Skeletal muscle tissue (tissue), 4 donors: ENCODE results near the gene SLC25A53. TPM values are rescaled to one million over a fixed set of nuclear protein-coding genes. Genes with fewer than 3 reads are reported as not detected.

Experiments used
- H3K27ac ChIP-seq: one replicate; pipeline ENCODE4 v1.7.0; 2013; ENCODE audit warnings: mild to moderate bottlenecking, low read depth, low read length, inconsistent platforms
- H3K27me3 ChIP-seq, 3 donors: one replicate each; pipeline ENCODE4 v1.7.0; 2013; ENCODE audit warnings: low read length in 3 of 3; ENCODE audit not compliant: control insufficient read depth in 3 of 3, insufficient read depth in 3 of 3
- H3K36me3 ChIP-seq, 3 donors: one replicate each; pipeline ENCODE4 v1.7.0; 2013; ENCODE audit warnings: low read length in 3 of 3; ENCODE audit not compliant: control insufficient read depth in 3 of 3, insufficient read depth in 3 of 3
- H3K4me1 ChIP-seq, 3 donors: one replicate each; pipeline ENCODE4 v1.7.0; 2013; ENCODE audit warnings: low read length in 3 of 3, mild to moderate bottlenecking in 3 of 3; ENCODE audit not compliant: control insufficient read depth in 3 of 3, insufficient read depth in 3 of 3
- H3K4me3 ChIP-seq, 3 donors: one replicate each; pipeline ENCODE4 v1.7.0; 2013; ENCODE audit warnings: low read length in 3 of 3
- H3K9ac ChIP-seq, 3 donors: one replicate each; pipeline ENCODE4 v1.7.0; 2013; ENCODE audit warnings: low read length in 3 of 3, mild to moderate bottlenecking in 3 of 3, moderate library complexity in 2 of 3, low read depth in 1 of 3
- H3K9me3 ChIP-seq, 3 donors: one replicate each; pipeline ENCODE4 v1.7.0; 2013; ENCODE audit warnings: low read length in 3 of 3; ENCODE audit not compliant: control insufficient read depth in 3 of 3
- total RNA-seq: library from RNA; depleted of rRNA; stranded (reverse); fragments of >200 nt; gene quantifications from one replicate; pipeline ENCODE4 v1.2.3, GENCODE V29; 2014
- donor health status: Osteomylitis.

The SLC25A53 gene, protein sequence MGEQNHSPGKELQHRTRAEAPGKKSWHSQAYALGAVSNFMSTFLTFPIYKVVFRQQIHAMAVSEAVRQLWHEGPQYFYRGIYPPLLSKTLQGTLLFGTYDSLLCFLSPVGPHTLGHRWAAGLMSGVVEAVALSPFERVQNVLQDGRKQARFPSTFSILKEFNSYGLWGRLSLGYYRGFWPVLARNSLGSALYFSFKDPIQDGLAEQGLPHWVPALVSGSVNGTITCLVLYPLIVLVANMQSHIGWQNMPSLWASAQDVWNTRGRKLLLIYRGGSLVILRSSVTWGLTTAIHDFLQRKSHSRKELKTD
- 10.4 TPM for total RNA-seq

DNA sequence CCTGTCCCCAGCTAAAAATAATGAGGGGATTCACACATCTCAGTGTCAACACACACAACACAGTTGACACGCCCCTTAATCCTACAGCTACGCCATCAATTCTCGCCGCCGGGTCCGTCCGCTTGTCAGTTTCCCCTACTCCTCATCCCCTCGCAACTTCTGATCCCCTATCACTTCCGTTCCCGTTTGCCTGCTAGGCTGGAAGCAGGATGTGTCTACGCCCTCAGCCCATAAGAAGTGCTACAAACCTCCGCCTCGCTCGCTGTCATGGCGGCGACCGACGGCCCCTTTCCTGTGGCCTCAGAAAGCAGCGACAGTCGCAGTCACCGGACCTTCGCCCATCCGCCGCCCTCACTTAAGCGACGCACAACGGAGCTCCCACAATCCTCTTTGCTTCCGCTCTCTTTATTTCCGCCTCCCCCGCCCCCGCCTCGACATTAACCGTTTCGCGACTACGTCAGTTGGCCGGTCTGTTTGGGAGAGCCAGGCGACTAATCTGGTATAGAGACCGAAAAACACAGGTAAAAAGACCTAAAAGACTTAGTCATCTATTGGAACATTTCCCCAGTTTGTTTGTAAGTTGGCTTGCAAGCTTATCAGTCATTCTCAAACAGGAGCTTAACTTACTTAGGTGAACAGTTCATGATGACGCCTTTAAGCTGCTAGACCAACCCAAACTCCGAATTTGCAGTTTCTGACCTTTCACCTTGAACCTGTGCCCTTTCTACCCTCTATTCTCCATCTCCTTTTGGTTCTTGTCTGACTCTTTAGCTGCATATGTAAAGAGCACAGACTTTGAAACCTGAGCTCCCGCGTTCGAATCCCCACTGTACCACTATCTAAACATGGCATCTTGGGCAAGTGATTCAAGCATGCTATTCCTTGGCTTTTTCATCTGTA lies at the start of gene SLC25A53:
Gene SLC25A53, minus strand, starts transcription at position 380 of the 900 bp plus-strand sequence. CDS start 51,752 bp downstream, outside the sequence.
- Histone ChIP-seq H3K27ac (peak within 1 kb of the TSS; percentile 94), H3K4me1 (peaks cover 0 to 7% (median 3%) of the 10 kb centered on the region in 3 donors), H3K4me3 (peak within 1 kb of the TSS; percentile 76 to 93 (median 86)), H3K9me3 (no peaks in the 10 kb centered on the region), H3K36me3 (no peaks in the 10 kb centered on the region), H3K27me3 (no peaks in the 10 kb centered on the region), H3K9ac (peak within 1 kb of the TSS; percentile 80 to 89 (median 85))

DNA sequence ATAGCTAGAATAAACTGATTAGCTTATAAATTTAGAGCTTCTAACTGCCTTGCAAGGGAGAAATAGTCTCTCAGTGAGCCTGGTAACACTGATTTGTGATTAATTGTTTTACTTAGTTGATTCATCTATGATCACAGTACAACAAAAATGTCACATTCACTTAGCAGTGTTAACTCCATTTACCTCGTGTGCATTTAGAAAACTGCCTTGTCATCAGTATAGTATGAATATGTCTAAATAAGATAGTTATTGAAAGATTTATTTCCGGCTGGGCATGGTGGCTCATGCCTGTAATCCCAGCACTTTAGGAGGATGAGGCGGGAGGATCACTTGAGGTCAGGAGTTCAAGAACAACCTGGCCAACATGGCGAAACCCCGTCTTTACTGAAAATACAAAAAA lies 48.7 kb upstream of the SLC25A53 start:
- Histone ChIP-seq H3K27ac (no peak overlapping the region), H3K9ac (no peak overlapping the region), H3K36me3 (no peaks in the 10 kb centered on the region), H3K4me1 (no peaks in the 10 kb centered on the region), H3K9me3 (no peaks in the 10 kb centered on the region), H3K4me3 (no peak overlapping the region), H3K27me3 (no peaks in the 10 kb centered on the region)

DNA sequence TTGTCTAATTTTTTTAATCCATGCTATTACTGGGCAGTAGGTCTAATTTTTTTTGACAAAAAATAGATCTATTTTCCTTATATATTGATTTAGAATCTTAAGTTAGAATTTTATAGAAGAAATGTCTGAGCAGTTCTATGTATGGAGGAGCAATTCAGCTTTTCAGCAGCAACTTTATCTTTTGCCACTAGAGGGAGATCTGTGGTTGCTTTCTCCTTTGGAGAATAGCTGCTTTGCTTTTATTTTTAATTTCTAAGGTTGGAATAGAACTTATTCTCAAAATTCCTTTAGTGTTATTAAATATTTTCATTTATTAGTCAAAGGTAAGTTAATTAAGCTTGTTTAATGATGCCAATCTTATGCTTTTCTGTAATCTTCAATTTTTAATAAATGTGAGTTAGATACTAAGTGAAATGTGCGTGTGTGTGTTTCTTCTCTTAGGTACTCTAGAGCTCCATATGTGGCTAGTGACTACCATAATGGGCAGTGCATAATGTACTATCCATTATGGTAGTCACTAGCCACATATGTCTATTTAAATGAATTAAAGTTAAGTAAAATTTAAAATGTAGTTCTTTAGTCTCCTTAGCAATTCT lies 38.8 kb upstream of the SLC25A53 start:
- Histone ChIP-seq H3K9ac (no peak overlapping the region), H3K9me3 (no peaks in the 10 kb centered on the region), H3K27me3 (no peaks in the 10 kb centered on the region), H3K4me1 (no peaks in the 10 kb centered on the region), H3K4me3 (no peak overlapping the region), H3K36me3 (no peaks in the 10 kb centered on the region), H3K27ac (no peak overlapping the region)

DNA sequence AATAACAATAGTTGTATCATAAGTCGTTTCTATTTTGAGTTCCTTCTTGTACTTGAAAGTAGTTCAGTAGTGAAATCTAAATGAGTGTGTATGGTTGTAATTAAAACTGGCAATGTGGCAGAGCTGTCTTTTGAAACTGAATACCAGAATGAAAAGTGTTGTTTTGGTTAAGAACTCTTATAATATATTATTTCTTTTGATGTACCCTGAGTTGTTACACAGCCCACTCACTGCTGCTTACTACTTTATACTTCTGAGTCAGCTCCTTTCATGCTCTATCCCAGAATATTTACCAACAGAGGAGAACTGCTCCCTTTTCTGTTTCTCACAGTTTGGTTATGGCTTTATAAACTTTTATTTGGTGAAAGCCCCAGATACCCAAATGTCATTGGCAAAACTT lies 38.2 kb upstream of the SLC25A53 start:
- Histone ChIP-seq H3K9ac (no peak overlapping the region), H3K27ac (no peak overlapping the region), H3K4me1 (no peaks in the 10 kb centered on the region), H3K27me3 (no peaks in the 10 kb centered on the region), H3K9me3 (no peaks in the 10 kb centered on the region), H3K36me3 (peaks cover 0 to 3% (median 2%) of the 10 kb centered on the region in 3 donors), H3K4me3 (no peak overlapping the region)

DNA sequence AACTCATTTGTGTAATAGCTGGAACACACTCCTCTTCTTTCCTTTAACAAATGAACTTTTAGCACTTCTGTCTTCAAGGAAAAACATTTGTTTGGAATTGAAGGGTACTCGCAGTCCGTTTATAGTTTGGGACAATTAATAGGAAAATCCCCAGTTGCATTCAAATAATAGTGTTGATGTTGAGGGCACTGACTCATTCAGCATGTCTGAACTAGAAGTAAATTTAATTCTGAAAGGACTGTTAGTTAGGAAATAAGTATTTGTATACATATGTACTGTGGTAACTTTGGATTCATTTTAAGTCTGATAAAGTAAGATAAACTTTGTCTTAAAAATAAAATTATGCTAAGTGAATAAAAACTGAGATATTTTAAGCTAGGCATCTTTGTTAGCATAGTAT lies 36.7 kb upstream of the SLC25A53 start:
- H3K4me1 ChIP-seq = no peaks in the 10 kb centered on the region
- no peak overlapping the region for H3K9ac ChIP-seq
- H3K27me3 ChIP-seq = no peaks in the 10 kb centered on the region
- peaks cover 0 to 9% (median 7%) of the 10 kb centered on the region in 3 donors for H3K36me3 ChIP-seq
- H3K9me3 ChIP-seq = no peaks in the 10 kb centered on the region
- no peak overlapping the region for H3K4me3 ChIP-seq
- H3K27ac ChIP-seq = no peak overlapping the region

DNA sequence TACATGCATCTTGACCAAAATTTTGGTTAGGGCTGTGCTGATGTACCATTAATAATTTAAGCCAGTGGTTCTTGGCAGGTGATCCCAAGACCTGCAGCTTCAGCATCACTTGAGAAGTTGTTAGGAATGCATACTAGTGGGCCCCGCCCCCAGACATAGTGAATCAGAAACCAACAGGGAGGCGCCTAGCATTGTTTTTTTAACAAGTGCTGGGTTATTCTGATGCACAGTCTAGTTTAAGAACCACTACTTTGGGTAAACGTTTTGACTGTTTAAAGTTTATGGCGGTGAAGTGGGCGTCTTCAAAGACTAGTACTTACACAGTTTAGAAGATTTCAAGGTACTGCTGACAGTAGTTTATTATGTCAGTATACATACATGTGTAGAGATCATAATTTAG lies 33.0 kb upstream of the SLC25A53 start:
- H3K9ac ChIP-seq = no peak overlapping the region
- H3K36me3 ChIP-seq = peaks cover 5 to 18% (median 12%) of the 10 kb centered on the region in 3 donors
- no peak overlapping the region for H3K27ac ChIP-seq
- H3K4me3 ChIP-seq = no peak overlapping the region
- no peaks in the 10 kb centered on the region for H3K27me3 ChIP-seq
- H3K9me3 ChIP-seq = no peaks in the 10 kb centered on the region
- no peaks in the 10 kb centered on the region for H3K4me1 ChIP-seq

DNA sequence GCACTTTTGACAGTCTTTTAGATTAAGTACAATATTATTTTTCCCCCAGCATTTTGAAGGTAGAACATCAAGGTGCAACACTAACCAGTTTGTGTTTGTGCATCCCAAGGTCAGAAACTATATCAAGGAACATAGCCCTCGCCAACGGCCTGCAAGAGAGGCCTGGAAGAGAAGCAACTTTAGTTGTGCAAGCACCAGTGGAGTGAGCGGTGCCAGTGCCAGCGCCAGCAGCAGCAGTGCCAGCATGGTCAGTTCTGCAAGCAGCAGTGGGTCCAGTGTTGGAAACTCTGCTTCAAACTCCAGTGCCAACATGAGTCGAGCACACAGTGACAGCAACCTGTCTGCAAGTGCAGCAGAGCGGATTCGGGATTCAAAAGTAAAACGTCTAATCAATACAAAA lies 31.1 kb upstream of the SLC25A53 start:
- Histone ChIP-seq H3K27me3 (no peaks in the 10 kb centered on the region), H3K9me3 (no peaks in the 10 kb centered on the region), H3K27ac (no peak overlapping the region), H3K4me3 (no peak overlapping the region), H3K4me1 (no peaks in the 10 kb centered on the region), H3K9ac (no peak overlapping the region), H3K36me3 (peaks cover 5 to 18% (median 12%) of the 10 kb centered on the region in 3 donors)

DNA sequence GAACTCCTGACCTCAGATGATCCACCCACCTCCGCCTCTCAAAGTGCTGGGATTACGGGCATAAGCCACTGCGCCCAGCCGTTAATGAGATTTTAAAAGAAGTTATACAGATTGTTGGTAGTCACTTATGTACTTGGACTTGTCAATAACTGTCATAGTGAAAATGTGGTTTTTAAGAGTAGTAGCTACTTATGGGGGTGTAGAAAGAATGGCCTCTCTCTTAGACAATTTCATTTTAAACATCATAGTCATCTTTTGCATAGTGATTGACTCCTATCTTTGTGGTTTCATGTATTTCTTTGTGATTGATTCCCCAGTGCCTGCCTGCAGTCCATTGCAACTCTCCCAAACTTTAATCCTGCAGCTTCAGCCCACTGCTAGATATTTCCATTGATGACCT lies 26.9 kb upstream of the SLC25A53 start:
- no peak overlapping the region for H3K27ac ChIP-seq
- peaks cover 5 to 10% (median 5%) of the 10 kb centered on the region in 3 donors for H3K36me3 ChIP-seq
- no peaks in the 10 kb centered on the region for H3K4me1 ChIP-seq
- H3K9ac ChIP-seq = no peak overlapping the region
- H3K4me3 ChIP-seq = no peak overlapping the region
- no peaks in the 10 kb centered on the region for H3K27me3 ChIP-seq
- no peaks in the 10 kb centered on the region for H3K9me3 ChIP-seq

DNA sequence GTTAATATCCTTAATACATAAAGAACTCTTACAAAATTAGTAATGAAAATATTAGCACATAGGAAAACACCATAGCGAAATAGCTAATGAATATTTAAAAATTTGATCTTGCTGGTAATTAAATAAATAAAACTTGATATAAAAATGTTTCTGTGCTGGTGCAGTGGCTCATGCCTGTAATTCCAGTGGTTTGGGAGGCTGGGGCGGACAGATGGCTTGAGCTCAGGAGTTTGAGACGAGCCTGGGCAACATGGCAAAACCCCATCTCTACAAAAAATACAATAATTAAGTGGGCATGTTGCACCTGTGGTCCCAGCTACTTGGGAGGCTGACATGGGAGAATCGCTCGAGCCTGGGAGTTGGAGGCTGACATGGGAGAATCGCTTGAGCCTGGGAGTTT lies 17.0 kb upstream of the SLC25A53 start:
- no peaks in the 10 kb centered on the region for H3K4me1 ChIP-seq
- H3K9me3 ChIP-seq = no peaks in the 10 kb centered on the region
- H3K36me3 ChIP-seq = peaks cover 0 to 8% (median 2%) of the 10 kb centered on the region in 3 donors
- H3K27ac ChIP-seq = no peak overlapping the region
- H3K4me3 ChIP-seq = no peak overlapping the region
- H3K9ac ChIP-seq = no peak overlapping the region
- H3K27me3 ChIP-seq = no peaks in the 10 kb centered on the region
